ENCODE results near the gene NINJ1.
"Not testable (repeated sequence)": the region's sequence is repeated elsewhere in the genome, so short reads cannot be mapped to it uniquely, and the experiment has no call there.

NINJ1 gene

GRCh38 chr9:93118863-93119702 is 15.0 kb downstream of the NINJ1 start:
- no peak for DNase-seq (ENCODE audit: low read depth)

- no peak for DNase-seq (ENCODE audit: low read depth)
These were observed 15.9 kb downstream of the NINJ1 start for GRCh38 chr9:93117924-93118862.

- DNase-seq (ENCODE audit: low read depth) = not testable (repeated sequence)
These were observed 16.5 kb downstream of the NINJ1 start for GRCh38 chr9:93117521-93117920.

- DNase-seq (ENCODE audit: low read depth) = no peak
These were observed 17.7 kb downstream of the NINJ1 start for GRCh38 chr9:93116072-93116961.

GRCh38 chr9:93115486-93116071 is 18.5 kb downstream of the NINJ1 start:
- DNase-seq (ENCODE audit: low read depth) = no peak

GRCh38 chr9:93114984-93115335 is 19.1 kb downstream of the NINJ1 start:
- no peak for DNase-seq (ENCODE audit: low read depth)

GRCh38 chr9:93114169-93114983 is 19.7 kb downstream of the NINJ1 start:
- no peak for DNase-seq (ENCODE audit: low read depth)

- DNase-seq (ENCODE audit: low read depth) = no peak
These were observed 21.1 kb downstream of the NINJ1 start for GRCh38 chr9:93112864-93113389.

- no peak for DNase-seq (ENCODE audit: low read depth)
These were observed 21.8 kb downstream of the NINJ1 start for GRCh38 chr9:93112116-93112863.

GRCh38 chr9:93111371-93112115 is 22.5 kb downstream of the NINJ1 start:
- no peak for DNase-seq (ENCODE audit: low read depth)

- DNase-seq (ENCODE audit: low read depth) = no peak
These were observed 23.1 kb downstream of the NINJ1 start for GRCh38 chr9:93111001-93111370.

- no peak for DNase-seq (ENCODE audit: low read depth)
These were observed 23.7 kb downstream of the NINJ1 start for GRCh38 chr9:93110311-93110855.

- peak; percentile 49 for DNase-seq (ENCODE audit: low read depth)
These were observed 25.6 kb downstream of the NINJ1 start for GRCh38 chr9:93108291-93109041.

GRCh38 chr9:93107825-93108161 is 26.3 kb downstream of the NINJ1 start:
- DNase-seq (ENCODE audit: low read depth) = no peak

- DNase-seq (ENCODE audit: low read depth) = no peak
These were observed 26.8 kb downstream of the NINJ1 start for GRCh38 chr9:93107151-93107824.

- no peak for DNase-seq (ENCODE audit: low read depth)
These were observed 28.4 kb downstream of the NINJ1 start for GRCh38 chr9:93105620-93106019.

GRCh38 chr9:93101086-93101485 is 33.0 kb downstream of the NINJ1 start:
- not testable (repeated sequence) for DNase-seq (ENCODE audit: low read depth)

GRCh38 chr9:93100276-93100636 is 33.8 kb downstream of the NINJ1 start:
- no peak for DNase-seq (ENCODE audit: low read depth)

All from activated T-cell treated with anti-CD3 and anti-CD28 coated beads for 48 hours (primary cell).